ENCODE data around the gene SLC25A51.
A peak's percentile ranks its signal among the peaks of the same experiment; 100 is the strongest.

Gene SLC25A51, protein sequence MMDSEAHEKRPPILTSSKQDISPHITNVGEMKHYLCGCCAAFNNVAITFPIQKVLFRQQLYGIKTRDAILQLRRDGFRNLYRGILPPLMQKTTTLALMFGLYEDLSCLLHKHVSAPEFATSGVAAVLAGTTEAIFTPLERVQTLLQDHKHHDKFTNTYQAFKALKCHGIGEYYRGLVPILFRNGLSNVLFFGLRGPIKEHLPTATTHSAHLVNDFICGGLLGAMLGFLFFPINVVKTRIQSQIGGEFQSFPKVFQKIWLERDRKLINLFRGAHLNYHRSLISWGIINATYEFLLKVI

GRCh38 chr9:37903647-37904444 lies at the start of gene SLC25A51:
Gene SLC25A51 (minus strand): TSS chr9:37904127. CDS start chr9:37888550, 15,577 bp downstream.
- peak; percentile 95 for DNase-seq

DNA sequence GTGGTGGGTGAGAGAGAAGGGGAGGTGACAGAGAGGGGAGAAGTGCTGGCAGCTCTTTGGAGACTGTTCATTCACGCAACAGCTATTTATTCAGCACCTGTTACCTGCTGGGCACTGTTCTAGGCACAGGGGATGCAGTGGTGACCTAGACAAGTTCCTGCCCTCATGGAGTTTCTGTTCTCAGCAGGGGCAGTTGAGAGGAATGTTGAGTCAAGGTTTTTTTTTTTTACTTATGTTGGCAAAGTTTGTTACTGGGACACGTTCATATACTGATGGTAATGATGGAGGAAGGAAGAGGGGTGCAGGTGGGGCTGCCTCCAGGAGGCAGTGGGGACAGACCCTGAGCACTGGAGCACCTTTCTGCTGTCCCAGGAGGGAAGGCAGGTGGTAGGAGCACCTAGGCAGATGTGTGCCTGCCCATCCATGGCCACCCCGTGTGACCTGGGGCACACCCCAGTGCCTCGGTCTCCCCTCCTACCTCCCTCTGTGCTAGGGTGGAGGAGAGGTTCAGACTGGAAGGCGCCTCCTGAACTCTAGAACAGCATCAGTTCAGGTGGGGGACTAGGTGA lies 49.4 kb upstream of the SLC25A51 start:
- no peak for DNase-seq

- DNase-seq = no peak
Observed at GRCh38 chr9:37952731-37953130, 48.8 kb upstream of the SLC25A51 start.

GRCh38 chr9:37951671-37952449 lies 47.9 kb upstream of the SLC25A51 start:
- DNase-seq = no peak

GRCh38 chr9:37950561-37950960 lies 46.6 kb upstream of the SLC25A51 start:
- DNase-seq = no peak

- DNase-seq = no peak
Observed at GRCh38 chr9:37949576-37949975, 45.6 kb upstream of the SLC25A51 start.

GRCh38 chr9:37948417-37948980 lies 44.6 kb upstream of the SLC25A51 start:
- no peak for DNase-seq

GRCh38 chr9:37947977-37948376 lies 44.0 kb upstream of the SLC25A51 start:
- DNase-seq = no peak

GRCh38 chr9:37947471-37947870 lies 43.5 kb upstream of the SLC25A51 start:
- no peak for DNase-seq

DNA sequence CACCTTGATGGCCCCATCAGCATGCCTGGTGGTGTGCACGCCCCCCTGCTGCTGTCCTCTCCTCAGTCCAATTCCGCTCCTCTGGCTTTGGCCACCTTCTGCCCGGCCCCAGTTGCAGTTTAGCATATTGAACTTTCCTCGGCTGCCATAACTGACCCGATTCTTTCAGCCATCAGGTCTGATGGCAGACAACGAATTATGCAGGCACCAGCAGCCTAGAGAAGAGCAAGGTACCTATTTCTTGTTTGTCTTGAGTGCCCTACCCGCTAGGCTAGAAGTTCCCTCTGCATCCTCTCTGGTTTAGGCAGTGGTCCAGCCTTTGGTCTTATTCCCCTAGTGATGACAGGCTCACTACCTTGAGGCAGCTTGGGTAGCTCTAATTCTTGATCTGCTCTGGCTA lies 43.0 kb upstream of the SLC25A51 start:
- DNase-seq = no peak

GRCh38 chr9:37946041-37946440 lies 42.1 kb upstream of the SLC25A51 start:
- DNase-seq = no peak

GRCh38 chr9:37944671-37945481 lies 40.9 kb upstream of the SLC25A51 start:
- DNase-seq = no peak

GRCh38 chr9:37944266-37944650 lies 40.3 kb upstream of the SLC25A51 start:
- DNase-seq = no peak

GRCh38 chr9:37943345-37944265 lies 39.7 kb upstream of the SLC25A51 start:
- no peak for DNase-seq

GRCh38 chr9:37942621-37943344 lies 38.9 kb upstream of the SLC25A51 start:
- DNase-seq = no peak

DNA sequence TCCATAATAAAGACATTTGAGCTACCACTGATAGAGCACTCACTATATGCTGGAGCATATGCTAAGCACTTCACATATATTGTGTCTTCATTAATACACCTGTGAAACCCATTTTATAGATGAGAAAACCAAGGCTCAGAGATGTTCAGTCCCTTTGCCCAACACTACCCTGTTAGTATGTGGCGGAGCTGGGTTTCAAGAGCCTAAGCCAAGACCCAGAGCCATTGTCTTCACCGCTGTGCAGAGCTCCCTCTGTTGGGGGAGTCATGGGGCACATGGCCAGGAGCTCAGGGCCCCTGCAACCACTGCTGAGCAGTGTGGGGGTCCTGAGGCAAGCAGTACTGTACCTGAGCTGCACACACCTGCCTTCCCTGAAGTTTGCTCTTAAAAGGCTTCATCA lies 37.3 kb upstream of the SLC25A51 start:
- DNase-seq = no peak

- no peak for DNase-seq
Observed at GRCh38 chr9:37939575-37940095, 35.7 kb upstream of the SLC25A51 start.

GRCh38 chr9:37938121-37938891 lies 34.4 kb upstream of the SLC25A51 start:
- no peak for DNase-seq

DNA sequence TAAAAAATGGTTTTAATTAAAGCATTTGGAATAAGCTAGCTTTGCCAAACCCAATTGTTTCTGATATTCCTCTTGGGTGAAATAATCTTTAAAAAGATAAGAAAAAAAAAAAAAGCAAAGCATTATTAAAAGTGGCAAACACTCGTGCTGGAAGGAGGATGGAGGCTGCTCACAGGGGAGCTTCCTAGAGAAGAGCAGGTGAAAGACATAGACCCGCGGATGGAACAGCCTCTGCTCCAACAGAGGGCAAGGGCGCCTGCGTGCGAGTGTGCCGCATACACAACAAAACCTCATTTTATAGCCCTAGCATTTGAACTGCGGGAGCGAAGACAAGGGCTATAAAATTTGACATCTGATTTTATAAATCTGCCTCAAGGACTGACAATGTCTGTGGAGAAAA lies 33.4 kb upstream of the SLC25A51 start:
- no peak for DNase-seq
